IPS-18a (cell line): ENCODE measurements around the gene HDAC10.

Experiments
- H3K27ac ChIP-seq: one replicate; pipeline ENCODE4 v1.5.1; 2013; ENCODE audit warnings: low read length
- H3K27me3 ChIP-seq: one replicate; pipeline ENCODE4 v1.6.1; 2013; ENCODE audit warnings: mild to moderate bottlenecking, low read length; ENCODE audit not compliant: control insufficient read depth, insufficient read depth
- H3K36me3 ChIP-seq: one replicate; pipeline ENCODE4 v1.6.1; 2013; ENCODE audit warnings: low read depth, low read length; ENCODE audit not compliant: control insufficient read depth
- H3K4me1 ChIP-seq: one replicate; pipeline ENCODE4 v1.6.1; 2013; ENCODE audit warnings: low read depth, low read length; ENCODE audit not compliant: control insufficient read depth
- H3K4me3 ChIP-seq: one replicate; pipeline ENCODE4 v1.5.1; 2013; ENCODE audit warnings: low read length
- H3K9ac ChIP-seq: one replicate; pipeline ENCODE4 v1.6.1; 2013; ENCODE audit warnings: mild to moderate bottlenecking, low read length, moderate library complexity
- H3K9me3 ChIP-seq: one replicate; pipeline ENCODE4 v1.6.1; 2013; ENCODE audit warnings: low read depth, low read length; ENCODE audit not compliant: control insufficient read depth

Gene HDAC10

DNA sequence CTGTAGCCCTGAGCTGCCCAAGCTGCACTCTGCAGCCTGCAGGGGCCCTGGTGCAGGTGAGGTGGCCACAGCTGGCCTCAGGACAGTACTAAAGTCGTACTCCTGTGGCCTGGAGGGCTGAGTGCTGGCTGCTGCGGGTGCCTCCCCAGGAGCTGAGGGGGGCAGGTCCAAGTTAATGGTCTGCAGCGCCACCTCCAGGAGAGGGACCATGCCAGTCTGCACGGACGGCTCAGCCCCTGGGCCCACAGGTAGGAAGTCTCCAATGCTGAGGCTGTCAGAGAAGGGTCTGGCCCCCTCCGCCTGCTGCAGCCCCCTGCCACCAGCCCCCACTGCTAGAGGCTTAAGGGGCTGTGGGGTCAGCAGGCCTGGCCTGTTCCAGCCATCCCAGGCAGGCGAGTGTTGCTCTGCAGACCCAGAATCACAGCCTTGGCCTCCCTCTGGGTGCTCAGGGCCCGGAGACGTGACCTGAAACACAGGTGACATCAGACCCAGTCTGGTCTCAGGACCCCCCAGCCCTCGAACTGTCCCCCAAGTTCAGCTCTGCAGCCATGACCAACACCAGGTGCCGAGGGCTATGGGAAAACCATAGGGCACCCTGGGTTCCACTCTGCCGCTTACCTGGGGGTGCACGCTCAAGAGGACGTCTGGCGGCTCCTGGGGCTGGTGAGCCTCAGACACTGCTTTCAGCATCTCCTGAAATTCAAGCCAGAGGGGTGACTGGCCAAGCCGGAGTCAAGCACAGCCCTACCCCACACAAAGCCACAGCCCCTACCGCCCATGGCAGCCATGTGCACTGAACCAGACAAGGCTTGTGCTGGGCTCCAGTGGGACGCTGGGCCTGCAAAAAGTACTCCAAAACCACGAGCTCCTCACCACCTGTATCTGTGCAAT is 29.4 kb downstream of the HDAC10 start:
- no peak overlapping the region for H3K9ac ChIP-seq
- no peaks in the 10 kb centered on the region for H3K27me3 ChIP-seq
- no peak overlapping the region for H3K27ac ChIP-seq
- peaks cover 43% of the 10 kb centered on the region for H3K36me3 ChIP-seq
- no peaks in the 10 kb centered on the region for H3K4me1 ChIP-seq
- H3K9me3 ChIP-seq, result no peaks in the 10 kb centered on the region
- H3K4me3 ChIP-seq, result no peak overlapping the region

DNA sequence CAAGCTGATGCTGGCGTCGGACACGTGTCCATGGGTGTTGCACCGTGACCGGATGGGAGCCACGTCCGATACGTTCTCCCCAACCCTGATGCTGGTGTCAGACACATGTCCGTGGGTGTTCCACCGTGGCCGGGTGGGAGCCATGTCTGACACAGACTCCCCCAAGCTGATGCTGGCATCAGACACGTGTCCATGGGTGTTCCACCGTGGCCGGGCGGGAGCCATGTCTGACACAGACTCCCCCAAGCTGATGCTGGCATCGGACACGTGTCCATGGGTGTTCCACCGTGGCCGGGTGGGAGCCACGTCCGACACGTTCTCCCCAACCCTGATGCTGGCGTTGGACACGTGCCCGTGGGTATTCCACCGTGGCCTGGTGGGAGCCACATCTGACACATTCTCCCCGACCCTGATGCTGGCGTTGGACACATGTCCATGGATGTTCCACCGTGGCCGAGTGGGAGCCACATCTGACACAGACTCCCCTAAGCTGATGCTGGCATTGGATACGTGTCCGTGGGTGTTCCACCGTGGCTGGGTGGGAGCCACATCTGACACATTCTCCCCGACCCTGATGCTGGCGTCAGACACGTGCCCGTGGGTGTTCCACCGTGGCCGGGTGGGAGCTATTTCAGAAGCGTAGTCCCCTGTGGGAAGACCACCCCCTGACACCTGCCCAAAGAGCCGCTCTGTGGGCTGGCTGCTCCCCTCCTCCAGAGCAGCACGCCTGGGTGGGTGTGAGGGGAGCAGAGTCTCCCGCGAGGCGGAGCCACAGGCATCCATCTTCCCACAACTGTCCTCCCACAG is 30.3 kb downstream of the HDAC10 start:
- Histone ChIP-seq H3K27me3 (no peaks in the 10 kb centered on the region), H3K4me3 (no peak overlapping the region), H3K27ac (no peak overlapping the region), H3K9ac (no peak overlapping the region), H3K9me3 (no peaks in the 10 kb centered on the region), H3K36me3 (peaks cover 47% of the 10 kb centered on the region), H3K4me1 (no peaks in the 10 kb centered on the region)

DNA sequence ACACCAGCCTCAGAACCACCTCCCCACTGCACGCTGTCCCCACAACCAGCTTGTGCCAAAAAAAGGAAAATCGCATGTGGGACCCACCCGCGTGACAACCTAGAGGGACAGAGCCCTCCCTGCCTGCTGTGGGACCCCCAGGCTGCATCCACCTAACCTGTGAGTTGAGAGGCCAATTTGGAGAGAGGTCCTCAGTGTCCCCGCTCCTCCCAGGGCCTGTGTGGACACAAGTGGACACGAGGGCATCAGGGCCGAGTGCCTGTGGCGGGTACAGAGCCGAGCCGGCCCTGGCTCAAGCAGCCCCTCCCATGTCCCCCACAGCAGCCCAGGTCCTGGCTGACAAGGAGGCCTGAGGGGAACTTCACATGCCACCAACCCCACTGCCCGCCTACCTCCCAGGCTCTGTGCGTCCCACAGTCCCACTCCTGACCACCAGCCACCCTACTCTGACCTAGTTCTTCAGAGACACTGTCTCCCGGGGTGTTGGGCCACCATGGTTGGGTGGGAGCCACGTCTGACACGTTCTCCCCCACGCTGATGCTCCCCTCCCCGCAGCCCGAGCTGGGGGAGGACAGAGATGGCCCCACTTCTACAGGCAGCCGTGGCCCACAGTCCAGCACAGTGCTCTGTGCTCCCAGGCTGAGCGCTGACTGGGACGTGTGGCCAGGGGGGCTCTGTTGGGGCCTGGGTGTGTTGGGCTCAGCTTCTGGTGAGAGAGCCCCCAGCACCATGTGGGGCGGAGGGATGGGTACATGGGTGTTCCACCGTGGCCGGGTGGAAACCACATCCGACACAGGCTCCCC is 31.1 kb downstream of the HDAC10 start:
- no peaks in the 10 kb centered on the region for H3K4me1 ChIP-seq
- no peak overlapping the region for H3K27ac ChIP-seq
- H3K9me3 ChIP-seq, result no peaks in the 10 kb centered on the region
- H3K9ac ChIP-seq, result no peak overlapping the region
- H3K36me3 ChIP-seq, result peaks cover 50% of the 10 kb centered on the region
- H3K4me3 ChIP-seq, result no peak overlapping the region
- H3K27me3 ChIP-seq, result no peaks in the 10 kb centered on the region

DNA sequence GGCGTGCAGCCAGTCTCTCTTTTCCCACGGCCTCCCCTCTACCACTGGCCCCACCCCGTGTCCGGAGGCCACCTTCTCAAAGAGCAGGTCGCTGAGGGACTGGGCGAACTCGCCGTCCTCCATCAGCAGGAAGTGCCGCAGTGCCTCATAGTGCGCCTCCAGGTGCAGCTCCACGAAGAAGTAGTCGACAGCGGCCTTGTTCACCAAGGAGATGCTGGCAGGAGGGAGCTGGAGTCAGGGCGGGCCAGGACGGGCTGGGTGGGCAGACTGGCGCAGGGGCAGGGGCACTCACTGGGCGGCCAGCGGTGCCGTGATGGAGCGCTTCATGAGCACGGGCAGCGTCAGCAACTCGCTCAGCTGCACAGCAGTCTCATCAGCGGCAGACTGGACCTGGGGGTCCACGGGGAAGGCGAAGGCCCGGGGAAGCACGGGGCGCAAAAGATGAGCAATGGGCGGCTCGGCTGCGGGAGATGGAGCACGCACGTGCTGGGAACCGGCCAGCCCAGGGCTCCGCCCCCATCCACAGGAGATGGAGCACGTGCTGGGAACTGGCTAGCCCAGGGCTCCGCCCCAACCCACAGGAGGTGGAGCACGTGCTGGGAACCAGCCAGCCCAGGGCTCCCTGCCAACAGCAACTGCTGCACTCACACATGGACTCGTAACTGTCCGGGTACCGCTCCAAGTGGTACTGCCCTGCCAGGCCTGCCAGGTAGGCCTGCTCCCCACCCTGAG is 31.9 kb downstream of the HDAC10 start:
- Histone ChIP-seq H3K4me3 (no peak overlapping the region), H3K36me3 (peaks cover 54% of the 10 kb centered on the region), H3K9me3 (no peaks in the 10 kb centered on the region), H3K9ac (no peak overlapping the region), H3K27ac (no peak overlapping the region), H3K27me3 (no peaks in the 10 kb centered on the region), H3K4me1 (no peaks in the 10 kb centered on the region)

DNA sequence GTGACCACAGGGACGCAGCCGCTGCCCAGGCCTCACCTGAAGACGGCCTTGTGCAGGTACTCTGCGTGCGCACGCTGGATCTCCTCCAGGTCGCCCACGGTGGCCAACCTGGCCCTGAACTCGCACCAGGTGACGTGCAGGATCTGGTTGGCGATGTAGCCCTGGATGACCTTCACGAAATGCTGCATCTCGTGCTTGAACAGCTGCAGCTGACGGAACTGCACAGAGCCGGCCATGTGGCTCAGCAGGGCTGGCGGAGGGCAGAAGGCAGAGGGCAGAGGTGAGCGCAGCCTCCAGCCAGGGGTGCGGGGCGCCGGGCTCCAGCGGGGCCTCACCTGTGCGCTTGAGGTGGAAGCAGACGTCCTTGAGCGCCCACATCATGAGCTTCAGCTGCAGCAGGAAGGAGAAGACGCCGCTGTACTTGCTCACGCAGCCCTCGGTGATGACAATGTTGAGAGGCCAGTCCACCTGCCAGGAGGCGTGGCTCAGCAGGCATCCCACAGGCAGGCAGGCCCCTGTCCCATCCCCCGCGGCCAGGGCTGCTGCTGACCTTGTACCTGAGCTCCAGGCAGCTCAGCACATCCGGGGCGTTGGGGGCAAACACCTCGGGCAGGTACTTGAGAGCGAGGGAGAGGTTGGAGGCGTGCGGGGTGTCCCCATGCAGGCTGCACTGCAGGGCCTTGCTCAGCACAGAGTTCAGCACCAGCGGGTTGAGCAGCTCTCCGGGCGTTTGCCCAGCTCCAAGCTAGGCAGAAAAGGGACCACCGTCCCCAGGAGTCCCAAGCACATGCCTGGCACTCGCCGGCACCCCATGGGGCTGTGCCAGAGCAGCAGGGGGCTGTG is 32.7 kb downstream of the HDAC10 start:
- H3K27ac ChIP-seq, result no peak overlapping the region
- peaks cover 49% of the 10 kb centered on the region for H3K36me3 ChIP-seq
- no peaks in the 10 kb centered on the region for H3K4me1 ChIP-seq
- no peaks in the 10 kb centered on the region for H3K9me3 ChIP-seq
- no peaks in the 10 kb centered on the region for H3K27me3 ChIP-seq
- no peak overlapping the region for H3K9ac ChIP-seq
- H3K4me3 ChIP-seq, result no peak overlapping the region

DNA sequence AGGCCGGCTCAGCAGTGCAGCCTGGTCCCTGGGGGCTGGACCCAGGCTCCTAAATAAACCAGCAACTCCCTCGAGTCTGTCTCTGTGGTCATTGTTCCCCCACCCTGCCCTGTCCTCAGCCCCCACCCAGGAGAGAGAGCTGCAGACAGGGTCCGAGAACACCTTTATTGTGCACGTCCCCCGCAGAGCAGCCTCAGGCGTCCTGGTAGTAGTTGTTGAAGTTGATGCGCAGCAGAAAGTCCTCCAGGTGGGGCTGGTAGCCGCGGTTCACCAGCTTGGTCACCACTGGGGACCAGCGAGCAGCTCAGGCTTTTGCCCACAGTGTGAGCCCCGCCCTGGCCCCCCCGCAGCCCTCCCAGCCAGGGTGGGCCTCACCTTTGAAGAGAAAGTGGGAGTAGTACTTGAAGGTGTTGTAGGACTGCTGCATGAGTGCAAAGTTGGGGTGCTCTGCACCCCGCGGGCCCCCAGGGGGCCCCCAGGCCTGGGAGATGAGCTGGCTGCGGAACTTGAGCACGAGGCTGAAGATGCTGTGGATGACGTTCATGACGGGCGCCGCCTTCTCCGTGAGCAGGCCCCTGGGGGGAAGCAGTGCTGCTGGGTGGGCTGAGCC is 33.4 kb downstream of the HDAC10 start:
- peaks cover 51% of the 10 kb centered on the region for H3K36me3 ChIP-seq
- no peaks in the 10 kb centered on the region for H3K27me3 ChIP-seq
- H3K4me3 ChIP-seq, result no peak overlapping the region
- no peaks in the 10 kb centered on the region for H3K9me3 ChIP-seq
- H3K4me1 ChIP-seq, result no peaks in the 10 kb centered on the region
- no peak overlapping the region for H3K27ac ChIP-seq
- H3K9ac ChIP-seq, result no peak overlapping the region

DNA sequence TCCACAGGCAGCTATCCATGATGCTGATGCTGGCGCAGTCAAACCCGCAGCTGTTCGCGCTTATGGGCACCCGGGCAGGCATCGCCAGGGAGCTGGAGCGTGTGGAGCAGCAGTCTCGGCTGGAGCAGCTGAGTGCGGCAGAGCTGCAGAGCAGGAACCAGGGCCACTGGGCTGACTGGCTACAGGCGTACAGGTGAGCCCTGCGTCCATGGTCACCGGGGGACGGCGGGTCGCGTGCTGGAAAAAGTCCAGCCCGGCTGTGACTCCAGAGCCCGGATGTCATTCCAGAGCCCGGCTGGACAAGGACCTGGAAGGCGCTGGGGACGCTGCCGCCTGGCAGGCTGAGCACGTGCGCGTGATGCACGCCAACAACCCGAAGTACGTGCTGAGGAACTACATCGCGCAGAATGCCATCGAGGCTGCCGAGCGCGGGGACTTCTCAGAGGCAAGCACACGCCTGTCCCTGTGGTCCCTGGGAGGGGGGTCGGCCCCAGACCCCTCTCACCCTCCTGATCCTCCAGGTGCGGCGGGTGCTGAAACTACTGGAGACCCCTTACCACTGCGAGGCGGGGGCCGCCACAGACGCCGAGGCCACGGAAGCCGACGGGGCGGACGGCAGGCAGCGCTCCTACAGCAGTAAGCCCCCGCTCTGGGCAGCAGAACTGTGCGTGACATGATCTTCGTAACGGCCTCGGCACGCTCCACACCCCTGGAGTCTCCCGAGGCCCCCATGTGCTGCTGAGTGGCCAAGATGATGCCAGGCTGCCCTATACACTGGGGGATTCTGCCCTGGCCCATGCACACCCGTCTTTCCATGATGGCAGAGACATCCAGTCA is 34.2 kb downstream of the HDAC10 start:
- H3K9ac ChIP-seq, result no peak overlapping the region
- H3K4me1 ChIP-seq, result no peaks in the 10 kb centered on the region
- no peak overlapping the region for H3K4me3 ChIP-seq
- H3K36me3 ChIP-seq, result peaks cover 48% of the 10 kb centered on the region
- H3K9me3 ChIP-seq, result no peaks in the 10 kb centered on the region
- H3K27me3 ChIP-seq, result no peaks in the 10 kb centered on the region
- no peak overlapping the region for H3K27ac ChIP-seq

DNA sequence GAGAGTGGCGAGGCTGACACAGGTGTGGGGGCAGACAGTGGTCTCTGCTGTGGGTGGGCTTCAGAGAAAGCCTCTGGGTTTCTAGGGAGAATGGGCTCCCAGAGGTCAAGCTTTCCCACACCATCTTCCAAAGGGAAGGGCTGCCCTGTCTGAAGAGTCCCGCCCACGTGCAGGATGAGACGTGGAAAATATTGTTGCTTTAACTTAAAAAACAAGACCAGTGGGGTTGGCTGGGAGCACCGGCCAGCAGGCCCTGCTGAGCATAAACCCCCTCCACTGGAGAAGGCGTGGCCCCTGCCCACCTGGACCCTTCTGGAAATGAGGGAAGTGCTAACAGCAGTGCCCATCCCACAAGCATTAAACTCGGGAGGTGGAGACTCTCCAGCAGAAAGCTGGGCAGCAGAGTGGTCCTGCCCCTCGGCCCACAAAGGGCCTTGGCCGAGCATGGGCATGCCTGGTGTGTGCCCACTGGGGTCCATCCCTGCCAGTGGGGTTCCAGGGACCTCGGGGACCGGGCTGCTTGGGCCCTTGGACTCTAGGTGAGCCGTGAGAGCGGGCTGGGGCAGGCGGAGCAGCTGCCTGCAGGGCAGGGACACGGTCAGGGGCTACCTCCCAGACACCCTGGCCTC is 34.9 kb downstream of the HDAC10 start:
- no peaks in the 10 kb centered on the region for H3K9me3 ChIP-seq
- H3K27ac ChIP-seq, result no peak overlapping the region
- no peaks in the 10 kb centered on the region for H3K4me1 ChIP-seq
- no peaks in the 10 kb centered on the region for H3K27me3 ChIP-seq
- peaks cover 51% of the 10 kb centered on the region for H3K36me3 ChIP-seq
- no peak overlapping the region for H3K4me3 ChIP-seq
- H3K9ac ChIP-seq, result no peak overlapping the region

DNA sequence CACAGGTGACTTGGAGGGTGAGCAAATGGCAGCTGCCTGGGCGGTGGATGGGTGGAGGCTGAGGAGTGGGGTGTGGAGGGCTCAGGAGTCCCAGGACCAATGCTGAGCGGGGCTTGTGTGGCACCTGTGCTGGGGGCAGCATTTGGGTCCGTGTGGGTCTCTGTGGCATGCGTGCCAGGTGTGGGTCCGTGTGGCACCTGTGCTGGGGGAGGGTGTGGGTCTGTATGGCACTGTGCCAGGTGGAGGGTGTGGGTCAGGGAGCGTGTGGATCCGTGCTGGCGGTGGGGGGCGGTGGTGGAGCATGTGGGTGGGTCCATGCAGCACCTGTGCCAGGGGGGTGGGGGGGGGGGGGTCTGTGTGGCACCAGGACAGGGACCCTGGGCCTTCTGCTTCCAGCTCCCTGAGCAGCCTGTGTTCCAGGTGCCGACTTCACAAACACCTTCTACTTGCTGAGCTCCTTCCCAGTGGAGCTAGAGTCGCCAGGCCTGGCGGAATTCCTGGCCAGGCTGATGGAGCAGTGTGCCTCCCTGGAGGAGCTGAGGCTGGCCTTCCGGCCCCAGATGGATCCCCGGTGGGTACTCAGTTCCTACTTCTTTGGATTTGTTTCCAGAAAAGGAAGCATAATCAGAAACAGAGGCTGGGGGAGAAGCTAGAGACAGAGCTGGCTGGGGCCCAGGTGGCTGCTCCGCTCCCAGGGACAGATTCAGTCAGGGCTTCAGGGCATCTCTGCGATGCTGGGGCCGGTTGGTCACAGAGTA is 35.6 kb downstream of the HDAC10 start:
- H3K4me3 ChIP-seq, result no peak overlapping the region
- H3K9me3 ChIP-seq, result no peaks in the 10 kb centered on the region
- no peaks in the 10 kb centered on the region for H3K27me3 ChIP-seq
- no peaks in the 10 kb centered on the region for H3K4me1 ChIP-seq
- no peak overlapping the region for H3K9ac ChIP-seq
- H3K27ac ChIP-seq, result no peak overlapping the region
- peaks cover 49% of the 10 kb centered on the region for H3K36me3 ChIP-seq
